Measurements from ENCODE around the gene CCBE1.

- TF ChIP-seq CTCF (conservative IDR thresholded peaks at IDR 0.05; ENCODE audit: low read depth, low read length) (no peak), USF2 (IDR thresholded peaks at IDR 0.05; ENCODE audit: low read depth, low read length) (no peak), POLR2A (IDR thresholded peaks at IDR 0.05; ENCODE audit: low read depth, low read length) (no peak)
Measured at GRCh38 chr18:59419386-59419785, 277.8 kb downstream of the CCBE1 start.

Measured in IMR-90 (cell line).